ENCODE data around the gene KRTAP12-4.

The KRTAP12-4 gene

GRCh38 chr21:44618504-44618903, 36.0 kb downstream of the KRTAP12-4 start:
- TF ChIP-seq, protein P1, sequence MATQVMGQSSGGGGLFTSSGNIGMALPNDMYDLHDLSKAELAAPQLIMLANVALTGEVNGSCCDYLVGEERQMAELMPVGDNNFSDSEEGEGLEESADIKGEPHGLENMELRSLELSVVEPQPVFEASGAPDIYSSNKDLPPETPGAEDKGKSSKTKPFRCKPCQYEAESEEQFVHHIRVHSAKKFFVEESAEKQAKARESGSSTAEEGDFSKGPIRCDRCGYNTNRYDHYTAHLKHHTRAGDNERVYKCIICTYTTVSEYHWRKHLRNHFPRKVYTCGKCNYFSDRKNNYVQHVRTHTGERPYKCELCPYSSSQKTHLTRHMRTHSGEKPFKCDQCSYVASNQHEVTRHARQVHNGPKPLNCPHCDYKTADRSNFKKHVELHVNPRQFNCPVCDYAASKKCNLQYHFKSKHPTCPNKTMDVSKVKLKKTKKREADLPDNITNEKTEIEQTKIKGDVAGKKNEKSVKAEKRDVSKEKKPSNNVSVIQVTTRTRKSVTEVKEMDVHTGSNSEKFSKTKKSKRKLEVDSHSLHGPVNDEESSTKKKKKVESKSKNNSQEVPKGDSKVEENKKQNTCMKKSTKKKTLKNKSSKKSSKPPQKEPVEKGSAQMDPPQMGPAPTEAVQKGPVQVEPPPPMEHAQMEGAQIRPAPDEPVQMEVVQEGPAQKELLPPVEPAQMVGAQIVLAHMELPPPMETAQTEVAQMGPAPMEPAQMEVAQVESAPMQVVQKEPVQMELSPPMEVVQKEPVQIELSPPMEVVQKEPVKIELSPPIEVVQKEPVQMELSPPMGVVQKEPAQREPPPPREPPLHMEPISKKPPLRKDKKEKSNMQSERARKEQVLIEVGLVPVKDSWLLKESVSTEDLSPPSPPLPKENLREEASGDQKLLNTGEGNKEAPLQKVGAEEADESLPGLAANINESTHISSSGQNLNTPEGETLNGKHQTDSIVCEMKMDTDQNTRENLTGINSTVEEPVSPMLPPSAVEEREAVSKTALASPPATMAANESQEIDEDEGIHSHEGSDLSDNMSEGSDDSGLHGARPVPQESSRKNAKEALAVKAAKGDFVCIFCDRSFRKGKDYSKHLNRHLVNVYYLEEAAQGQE (IDR thresholded peaks at IDR 0.05; ENCODE audit: insufficient read depth in 1 of 2, low read depth in 2 of 2, low read length in 2 of 2) = no peak
- TF ChIP-seq FOXP2 (optimal IDR thresholded peaks at IDR 0.05; ENCODE audit: borderline replicate concordance, extremely low read depth, extremely low read length, insufficient read depth) (no peak), TAF1 (IDR thresholded peaks at IDR 0.05; ENCODE audit: borderline replicate concordance, insufficient read depth, low read length) (no peak)

- TF ChIP-seq TAF1 (IDR thresholded peaks at IDR 0.05; ENCODE audit: borderline replicate concordance, insufficient read depth, low read length) (no peak), FOXP2 (optimal IDR thresholded peaks at IDR 0.05; ENCODE audit: borderline replicate concordance, extremely low read depth, extremely low read length, insufficient read depth) (no peak), SIN3A (IDR thresholded peaks at IDR 0.05; ENCODE audit: borderline replicate concordance, insufficient read depth, low read length) (no peak), POLR2AphosphoS5 (IDR thresholded peaks at IDR 0.05; ENCODE audit: low read depth, low read length) (no peak)
- TF ChIP-seq, protein P1 (IDR thresholded peaks at IDR 0.05; ENCODE audit: insufficient read depth in 1 of 2, low read depth in 2 of 2, low read length in 2 of 2) = no peak
Observed at GRCh38 chr21:44617071-44617501, 37.4 kb downstream of the KRTAP12-4 start.

DNA sequence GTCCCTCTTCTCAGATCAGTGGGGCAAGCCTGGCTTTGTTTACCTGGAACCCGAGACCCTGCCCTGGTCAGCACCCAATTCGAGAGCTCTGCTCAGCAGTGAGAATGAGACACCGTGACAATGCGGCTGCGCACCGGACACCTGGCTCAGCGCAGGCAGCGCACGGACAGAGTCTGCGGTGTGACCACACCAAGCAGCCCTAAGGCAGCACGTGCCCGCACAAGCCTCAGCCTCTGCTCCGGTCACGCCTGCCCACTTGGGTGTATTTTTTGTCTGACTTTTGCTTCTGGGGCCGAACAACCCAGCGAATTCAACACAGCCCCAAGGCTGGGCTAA, 37.9 kb downstream of the KRTAP12-4 start:
- TF ChIP-seq FOXP2 (optimal IDR thresholded peaks at IDR 0.05; ENCODE audit: borderline replicate concordance, extremely low read depth, extremely low read length, insufficient read depth) = no peak
- no peak for TF ChIP-seq POLR2AphosphoS5 (IDR thresholded peaks at IDR 0.05; ENCODE audit: low read depth, low read length)
- no peak for TF ChIP-seq SIN3A (IDR thresholded peaks at IDR 0.05; ENCODE audit: borderline replicate concordance, insufficient read depth, low read length)
- TF ChIP-seq, protein P1 (IDR thresholded peaks at IDR 0.05; ENCODE audit: insufficient read depth in 1 of 2, low read depth in 2 of 2, low read length in 2 of 2) = no peak
- no peak for TF ChIP-seq TAF1 (IDR thresholded peaks at IDR 0.05; ENCODE audit: borderline replicate concordance, insufficient read depth, low read length)

GRCh38 chr21:44615911-44616590, 38.4 kb downstream of the KRTAP12-4 start:
- TF ChIP-seq FOXP2 (optimal IDR thresholded peaks at IDR 0.05; ENCODE audit: borderline replicate concordance, extremely low read depth, extremely low read length, insufficient read depth) = no peak
- TF ChIP-seq SIN3A (IDR thresholded peaks at IDR 0.05; ENCODE audit: borderline replicate concordance, insufficient read depth, low read length) = no peak
- TF ChIP-seq, protein P1 (IDR thresholded peaks at IDR 0.05; ENCODE audit: insufficient read depth in 1 of 2, low read depth in 2 of 2, low read length in 2 of 2) = no peak
- TF ChIP-seq TAF1 (IDR thresholded peaks at IDR 0.05; ENCODE audit: borderline replicate concordance, insufficient read depth, low read length) = no peak
- TF ChIP-seq POLR2AphosphoS5 (IDR thresholded peaks at IDR 0.05; ENCODE audit: low read depth, low read length) = no peak

GRCh38 chr21:44615466-44615865, 39.0 kb downstream of the KRTAP12-4 start:
- TF ChIP-seq POLR2AphosphoS5 (IDR thresholded peaks at IDR 0.05; ENCODE audit: low read depth, low read length) = no peak

Data from PFSK-1 (cell line).